GM23338 (cell line): Measurements from ENCODE around the gene RASL10B.

Source experiments
- CREB1 ChIP-seq: fragments of 250-450 bp; sonication (Bioruptor Pico); IDR thresholded peaks from 2 replicates; pipeline ENCODE4 v1.5.0; 2020; ENCODE audit warnings: low read depth, mild to moderate bottlenecking, moderate library complexity
- EZH2 ChIP-seq: fragments of 200-600 bp; sonication (generic); IDR thresholded peaks from one replicate; pipeline ENCODE4 v1.8.0; 2017; ENCODE audit warnings: antibody characterized with exemption, mild to moderate bottlenecking, low read depth; ENCODE audit not compliant: unreplicated experiment
- EZH2phosphoT487 ChIP-seq: fragments of 200-600 bp; sonication (generic); IDR thresholded peaks from one replicate; pipeline ENCODE4 v1.8.1; 2018; ENCODE audit warnings: antibody characterized with exemption; ENCODE audit not compliant: unreplicated experiment
- JUNB ChIP-seq: IDR thresholded peaks from one replicate; pipeline ENCODE4 v1.6.1; 2016; ENCODE audit warnings: antibody characterized with exemption; ENCODE audit not compliant: unreplicated experiment
- NANOG ChIP-seq: IDR thresholded peaks from 2 replicates; pipeline ENCODE4 v1.6.1; 2016; ENCODE audit warnings: antibody characterized with exemption, borderline replicate concordance
- POLR2AphosphoS5 ChIP-seq: IDR thresholded peaks from 2 replicates; pipeline ENCODE4 v1.6.1; 2016; ENCODE audit warnings: antibody characterized with exemption, low read depth
- ZNF114 ChIP-seq: fragments of 250-450 bp; sonication (Bioruptor Pico); IDR thresholded peaks from 2 replicates; pipeline ENCODE4 v1.5.0; 2020; ENCODE audit warnings: mild to moderate bottlenecking, moderate library complexity
- TF ChIP-seq, protein P1 (sequence below), 2 experiments: fragments of 200-600 bp in 1 of 2; sonication (generic) in 1 of 2; conservative IDR thresholded peaks; 2 replicates each; pipeline versions ENCODE4 v1.5.1 to v1.6.1; 2016 to 2017; ENCODE audit warnings: antibody characterized with exemption in 2 of 2, low read depth in 2 of 2, mild to moderate bottlenecking in 2 of 2, moderate library complexity in 1 of 2
- TF ChIP-seq, protein P2 (sequence below): IDR thresholded peaks from one replicate; pipeline ENCODE4 v1.6.1; 2018; ENCODE audit warnings: antibody characterized with exemption; ENCODE audit not compliant: unreplicated experiment

DNA sequence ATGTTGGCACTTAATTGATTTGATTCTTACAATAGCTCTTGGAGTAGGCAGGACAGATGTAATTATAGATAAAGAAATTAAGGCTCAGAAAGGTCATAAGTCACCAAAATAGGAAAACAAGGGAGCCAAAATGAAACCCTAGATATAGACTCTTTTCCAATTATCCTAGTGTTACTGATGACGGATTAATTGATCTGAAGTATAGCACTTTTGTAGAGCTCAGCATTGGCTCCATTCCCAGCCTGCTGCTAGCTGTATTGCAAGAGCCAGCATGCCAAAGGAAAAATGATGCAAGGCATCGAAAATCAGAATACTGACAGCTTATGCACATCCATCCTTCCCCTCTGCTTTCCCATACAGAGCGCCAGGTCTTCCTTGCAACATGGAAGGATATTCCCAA lies 21.6 kb upstream of the RASL10B start:
- TF ChIP-seq, protein P1, sequence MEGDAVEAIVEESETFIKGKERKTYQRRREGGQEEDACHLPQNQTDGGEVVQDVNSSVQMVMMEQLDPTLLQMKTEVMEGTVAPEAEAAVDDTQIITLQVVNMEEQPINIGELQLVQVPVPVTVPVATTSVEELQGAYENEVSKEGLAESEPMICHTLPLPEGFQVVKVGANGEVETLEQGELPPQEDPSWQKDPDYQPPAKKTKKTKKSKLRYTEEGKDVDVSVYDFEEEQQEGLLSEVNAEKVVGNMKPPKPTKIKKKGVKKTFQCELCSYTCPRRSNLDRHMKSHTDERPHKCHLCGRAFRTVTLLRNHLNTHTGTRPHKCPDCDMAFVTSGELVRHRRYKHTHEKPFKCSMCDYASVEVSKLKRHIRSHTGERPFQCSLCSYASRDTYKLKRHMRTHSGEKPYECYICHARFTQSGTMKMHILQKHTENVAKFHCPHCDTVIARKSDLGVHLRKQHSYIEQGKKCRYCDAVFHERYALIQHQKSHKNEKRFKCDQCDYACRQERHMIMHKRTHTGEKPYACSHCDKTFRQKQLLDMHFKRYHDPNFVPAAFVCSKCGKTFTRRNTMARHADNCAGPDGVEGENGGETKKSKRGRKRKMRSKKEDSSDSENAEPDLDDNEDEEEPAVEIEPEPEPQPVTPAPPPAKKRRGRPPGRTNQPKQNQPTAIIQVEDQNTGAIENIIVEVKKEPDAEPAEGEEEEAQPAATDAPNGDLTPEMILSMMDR (conservative IDR thresholded peaks at IDR 0.05; ENCODE audit: low read depth in 2 of 2) = no peak
- TF ChIP-seq EZH2 (no peak), POLR2AphosphoS5 (no peak), NANOG (no peak), ZNF114 (CRISPR knock-in tag) (no peak), EZH2phosphoT487 (no peak), CREB1 (CRISPR knock-in tag) (no peak), JUNB (no peak)
- TF ChIP-seq, protein P2, sequence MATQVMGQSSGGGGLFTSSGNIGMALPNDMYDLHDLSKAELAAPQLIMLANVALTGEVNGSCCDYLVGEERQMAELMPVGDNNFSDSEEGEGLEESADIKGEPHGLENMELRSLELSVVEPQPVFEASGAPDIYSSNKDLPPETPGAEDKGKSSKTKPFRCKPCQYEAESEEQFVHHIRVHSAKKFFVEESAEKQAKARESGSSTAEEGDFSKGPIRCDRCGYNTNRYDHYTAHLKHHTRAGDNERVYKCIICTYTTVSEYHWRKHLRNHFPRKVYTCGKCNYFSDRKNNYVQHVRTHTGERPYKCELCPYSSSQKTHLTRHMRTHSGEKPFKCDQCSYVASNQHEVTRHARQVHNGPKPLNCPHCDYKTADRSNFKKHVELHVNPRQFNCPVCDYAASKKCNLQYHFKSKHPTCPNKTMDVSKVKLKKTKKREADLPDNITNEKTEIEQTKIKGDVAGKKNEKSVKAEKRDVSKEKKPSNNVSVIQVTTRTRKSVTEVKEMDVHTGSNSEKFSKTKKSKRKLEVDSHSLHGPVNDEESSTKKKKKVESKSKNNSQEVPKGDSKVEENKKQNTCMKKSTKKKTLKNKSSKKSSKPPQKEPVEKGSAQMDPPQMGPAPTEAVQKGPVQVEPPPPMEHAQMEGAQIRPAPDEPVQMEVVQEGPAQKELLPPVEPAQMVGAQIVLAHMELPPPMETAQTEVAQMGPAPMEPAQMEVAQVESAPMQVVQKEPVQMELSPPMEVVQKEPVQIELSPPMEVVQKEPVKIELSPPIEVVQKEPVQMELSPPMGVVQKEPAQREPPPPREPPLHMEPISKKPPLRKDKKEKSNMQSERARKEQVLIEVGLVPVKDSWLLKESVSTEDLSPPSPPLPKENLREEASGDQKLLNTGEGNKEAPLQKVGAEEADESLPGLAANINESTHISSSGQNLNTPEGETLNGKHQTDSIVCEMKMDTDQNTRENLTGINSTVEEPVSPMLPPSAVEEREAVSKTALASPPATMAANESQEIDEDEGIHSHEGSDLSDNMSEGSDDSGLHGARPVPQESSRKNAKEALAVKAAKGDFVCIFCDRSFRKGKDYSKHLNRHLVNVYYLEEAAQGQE = no peak
